Neural cell (in vitro differentiated cells): ENCODE results near the gene SNRPD3. TPM values are rescaled to one million over a fixed set of nuclear protein-coding genes. Genes with fewer than 3 reads are reported as not detected.

Experiments
- H2AFZ ChIP-seq: fragments of 200-600, 300-800 bp; sonication (generic), shearing (Covaris generic); 2 replicates; pipeline ENCODE4 v1.6.0; 2014; ENCODE audit warnings: low read depth, mild to moderate bottlenecking, antibody characterized with exemption, low read length, moderate library complexity
- H3F3A ChIP-seq: fragments of 200-600 bp; shearing (Covaris generic); 2 replicates; pipeline ENCODE4 v1.6.1; 2016; ENCODE audit warnings: mild to moderate bottlenecking, moderate library complexity, mixed read lengths, antibody characterized with exemption, low read length; ENCODE audit not compliant: insufficient read depth, poor library complexity, severe bottlenecking
- H3K27ac ChIP-seq: fragments of 200-600, 300-800 bp; sonication (generic), shearing (Covaris generic); 2 replicates; pipeline ENCODE4 v1.5.1; 2014; ENCODE audit warnings: mild to moderate bottlenecking, low read length, moderate library complexity
- H3K27me3 ChIP-seq: fragments of 300-800, 200-600 bp; sonication (generic), shearing (Covaris generic); 2 replicates; pipeline ENCODE4 v1.6.0; 2014; ENCODE audit warnings: mild to moderate bottlenecking, low read depth, low read length, moderate library complexity; ENCODE audit not compliant: insufficient read depth
- H3K36me3 ChIP-seq: fragments of 300-800, 200-600 bp; sonication (generic), shearing (Covaris generic); 2 replicates; pipeline ENCODE4 v1.5.1; 2014; ENCODE audit warnings: mild to moderate bottlenecking, antibody characterized with exemption, low read length, moderate library complexity; ENCODE audit not compliant: insufficient read depth
- H3K4me2 ChIP-seq: fragments of 300-800, 200-600 bp; sonication (generic), shearing (Covaris generic); 2 replicates; pipeline ENCODE4 v1.6.0; 2014; ENCODE audit warnings: mild to moderate bottlenecking, low read length
- H3K4me3 ChIP-seq: fragments of 300-800, 200-600 bp; sonication (generic), shearing (Covaris generic); 2 replicates; pipeline ENCODE4 v1.5.1; 2014; ENCODE audit warnings: mild to moderate bottlenecking, low read length, moderate library complexity
- H3K79me2 ChIP-seq: fragments of 200-600 bp; shearing (Covaris generic); replicated peaks from 2 replicates; pipeline ENCODE4 v1.6.0; 2014; ENCODE audit warnings: mild to moderate bottlenecking, low read length, moderate library complexity; ENCODE audit not compliant: insufficient read depth
- H3K9ac ChIP-seq: fragments of 300-800, 200-600 bp; sonication (generic), shearing (Covaris generic); 2 replicates; pipeline ENCODE4 v1.6.1; 2016; ENCODE audit warnings: mild to moderate bottlenecking, low read length, mixed read lengths
- H3K9me2 ChIP-seq: fragments of 200-600 bp; shearing (Covaris generic); 2 replicates; pipeline ENCODE4 v1.6.1; 2016; ENCODE audit warnings: mild to moderate bottlenecking, low read length, mixed read lengths; ENCODE audit not compliant: insufficient read depth
- H3K9me3 ChIP-seq: fragments of 200-600, 300-800 bp; sonication (generic), shearing (Covaris generic); 2 replicates; pipeline ENCODE4 v1.6.1; 2016; ENCODE audit warnings: mild to moderate bottlenecking, mixed run types, low read length, moderate library complexity, mixed read lengths
- H4K20me1 ChIP-seq: fragments of 200-600 bp; shearing (Covaris generic); 2 replicates; pipeline ENCODE4 v1.6.1; 2016; ENCODE audit warnings: mild to moderate bottlenecking, mixed run types; ENCODE audit not compliant: insufficient read depth
- EP300 ChIP-seq: fragments of 450-650 bp; conservative IDR thresholded peaks from 2 replicates; pipeline ENCODE4 v1.6.1; 2014; ENCODE audit warnings: antibody characterized with exemption, mild to moderate bottlenecking, moderate library complexity; ENCODE audit not compliant: poor library complexity, severe bottlenecking
- EZH2 ChIP-seq: fragments of 200-600, 300-800 bp; shearing (Covaris generic), sonication (generic); IDR thresholded peaks from 2 replicates; pipeline ENCODE4 v1.6.1; 2014; ENCODE audit warnings: antibody characterized with exemption, low read length, borderline replicate concordance, mild to moderate bottlenecking; ENCODE audit not compliant: insufficient read depth, poor library complexity, severe bottlenecking
- MXI1 ChIP-seq: fragments of 450-650 bp; conservative IDR thresholded peaks from 2 replicates; pipeline ENCODE4 v1.6.1; 2014; ENCODE audit warnings: antibody characterized with exemption, mild to moderate bottlenecking; ENCODE audit not compliant: poor library complexity, severe bottlenecking
- POLR2AphosphoS5 ChIP-seq: IDR thresholded peaks from 2 replicates; pipeline ENCODE4 v1.6.1; 2012
- RAD21 ChIP-seq: fragments of 450-650 bp; conservative IDR thresholded peaks from 2 replicates; pipeline ENCODE4 v1.6.1; 2014; ENCODE audit warnings: antibody characterized with exemption, mild to moderate bottlenecking, moderate library complexity
- SMC3 ChIP-seq: fragments of 450-650 bp; conservative IDR thresholded peaks from 2 replicates; pipeline ENCODE4 v1.6.1; 2014; ENCODE audit warnings: antibody characterized with exemption, mild to moderate bottlenecking, moderate library complexity; ENCODE audit not compliant: poor library complexity
- TAF1 ChIP-seq: IDR thresholded peaks from 2 replicates; pipeline ENCODE4 v1.6.1; 2012; ENCODE audit warnings: low read depth
- polyA plus RNA-seq: library from polyadenylated mRNA; depleted of rRNA; stranded (reverse); fragments of >200 nt; gene quantifications from 2 replicates; pipeline ENCODE4 v1.2.3, GENCODE V29; 2014
- TF ChIP-seq, protein P1 (sequence below): IDR thresholded peaks from 2 replicates; pipeline ENCODE4 v1.6.1; 2012; ENCODE audit warnings: borderline replicate concordance
- TF ChIP-seq, protein P2 (sequence below): fragments of 450-650 bp; IDR thresholded peaks from 2 replicates; pipeline ENCODE4 v1.5.1; 2014; ENCODE audit warnings: antibody characterized with exemption, mild to moderate bottlenecking, moderate library complexity; ENCODE audit not compliant: poor library complexity, severe bottlenecking

SNRPD3 gene
- polyA plus RNA-seq, 1 donor from 2014 or later: 195 TPM

DNA sequence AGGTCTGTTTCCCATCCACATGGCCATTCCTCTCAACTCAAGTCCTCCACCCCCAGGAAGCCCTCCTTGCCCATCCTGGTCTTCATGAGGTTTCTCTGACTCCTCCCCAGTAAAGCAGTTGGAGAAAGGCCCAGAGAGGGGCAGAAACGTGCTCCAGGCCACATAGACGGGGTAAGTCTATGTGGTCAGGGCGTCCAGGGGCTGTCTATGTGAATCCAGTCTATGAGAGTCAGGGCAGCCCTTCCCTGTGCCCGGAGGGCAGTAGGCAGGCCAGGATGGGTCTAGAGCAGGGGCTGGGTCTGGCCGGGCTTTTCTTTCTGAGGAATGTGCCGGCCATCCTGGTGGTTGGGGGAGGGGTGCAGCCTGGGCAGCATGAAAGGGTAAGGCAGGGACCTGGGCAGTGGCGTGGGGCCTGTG, 12.6 kb upstream of the SNRPD3 start:
- Histone ChIP-seq H3K36me3 (peaks cover 4% of the 10 kb centered on the region), H3K9ac (no peak overlapping the region)

DNA sequence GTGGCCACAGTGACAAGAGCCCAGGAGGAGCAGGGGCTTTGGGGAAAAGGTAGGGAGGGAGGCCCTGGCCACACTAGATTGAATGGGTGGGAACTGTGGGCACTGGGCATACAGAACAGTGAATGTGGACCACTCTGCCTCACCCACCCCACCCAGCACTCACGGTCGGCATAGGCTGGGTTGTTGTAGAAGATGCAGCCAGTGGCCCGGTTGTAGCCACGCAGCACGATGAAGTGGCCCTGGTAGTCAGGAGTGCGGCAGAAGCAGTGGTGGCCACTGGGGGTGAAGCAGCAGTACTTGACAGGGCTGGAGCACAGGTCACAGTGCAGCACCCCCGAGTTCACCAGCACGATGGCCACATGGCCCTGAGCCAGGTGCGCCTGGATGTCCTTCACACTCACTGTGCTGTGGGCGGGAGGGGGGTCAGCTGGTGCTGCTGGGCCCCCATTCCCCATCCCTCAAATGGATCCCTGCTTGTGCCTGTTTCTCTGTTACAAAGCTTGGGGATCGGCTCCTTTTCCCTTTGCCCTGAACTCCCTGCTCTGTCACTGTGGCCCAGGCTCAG, 12.0 kb upstream of the SNRPD3 start:
- H3F3A ChIP-seq: no peaks in the 10 kb centered on the region
- H3K36me3 ChIP-seq: peaks cover 4% of the 10 kb centered on the region
- no peaks in the 10 kb centered on the region for H3K9me2 ChIP-seq
- H3K4me3 ChIP-seq: no peak overlapping the region
- H3K4me2 ChIP-seq: no peak overlapping the region
- no peaks in the 10 kb centered on the region for H3K9me3 ChIP-seq
- no peaks in the 10 kb centered on the region for H4K20me1 ChIP-seq
- H3K9ac ChIP-seq: no peak overlapping the region
- H3K79me2 ChIP-seq: no peaks in the 10 kb centered on the region
- H3K27me3 ChIP-seq: no peaks in the 10 kb centered on the region
- H3K27ac ChIP-seq: no peak overlapping the region
- TF ChIP-seq, protein P1, sequence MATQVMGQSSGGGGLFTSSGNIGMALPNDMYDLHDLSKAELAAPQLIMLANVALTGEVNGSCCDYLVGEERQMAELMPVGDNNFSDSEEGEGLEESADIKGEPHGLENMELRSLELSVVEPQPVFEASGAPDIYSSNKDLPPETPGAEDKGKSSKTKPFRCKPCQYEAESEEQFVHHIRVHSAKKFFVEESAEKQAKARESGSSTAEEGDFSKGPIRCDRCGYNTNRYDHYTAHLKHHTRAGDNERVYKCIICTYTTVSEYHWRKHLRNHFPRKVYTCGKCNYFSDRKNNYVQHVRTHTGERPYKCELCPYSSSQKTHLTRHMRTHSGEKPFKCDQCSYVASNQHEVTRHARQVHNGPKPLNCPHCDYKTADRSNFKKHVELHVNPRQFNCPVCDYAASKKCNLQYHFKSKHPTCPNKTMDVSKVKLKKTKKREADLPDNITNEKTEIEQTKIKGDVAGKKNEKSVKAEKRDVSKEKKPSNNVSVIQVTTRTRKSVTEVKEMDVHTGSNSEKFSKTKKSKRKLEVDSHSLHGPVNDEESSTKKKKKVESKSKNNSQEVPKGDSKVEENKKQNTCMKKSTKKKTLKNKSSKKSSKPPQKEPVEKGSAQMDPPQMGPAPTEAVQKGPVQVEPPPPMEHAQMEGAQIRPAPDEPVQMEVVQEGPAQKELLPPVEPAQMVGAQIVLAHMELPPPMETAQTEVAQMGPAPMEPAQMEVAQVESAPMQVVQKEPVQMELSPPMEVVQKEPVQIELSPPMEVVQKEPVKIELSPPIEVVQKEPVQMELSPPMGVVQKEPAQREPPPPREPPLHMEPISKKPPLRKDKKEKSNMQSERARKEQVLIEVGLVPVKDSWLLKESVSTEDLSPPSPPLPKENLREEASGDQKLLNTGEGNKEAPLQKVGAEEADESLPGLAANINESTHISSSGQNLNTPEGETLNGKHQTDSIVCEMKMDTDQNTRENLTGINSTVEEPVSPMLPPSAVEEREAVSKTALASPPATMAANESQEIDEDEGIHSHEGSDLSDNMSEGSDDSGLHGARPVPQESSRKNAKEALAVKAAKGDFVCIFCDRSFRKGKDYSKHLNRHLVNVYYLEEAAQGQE: no peak
- no peak for TF ChIP-seq EP300
- no peak for TF ChIP-seq TAF1
- TF ChIP-seq, protein P2, sequence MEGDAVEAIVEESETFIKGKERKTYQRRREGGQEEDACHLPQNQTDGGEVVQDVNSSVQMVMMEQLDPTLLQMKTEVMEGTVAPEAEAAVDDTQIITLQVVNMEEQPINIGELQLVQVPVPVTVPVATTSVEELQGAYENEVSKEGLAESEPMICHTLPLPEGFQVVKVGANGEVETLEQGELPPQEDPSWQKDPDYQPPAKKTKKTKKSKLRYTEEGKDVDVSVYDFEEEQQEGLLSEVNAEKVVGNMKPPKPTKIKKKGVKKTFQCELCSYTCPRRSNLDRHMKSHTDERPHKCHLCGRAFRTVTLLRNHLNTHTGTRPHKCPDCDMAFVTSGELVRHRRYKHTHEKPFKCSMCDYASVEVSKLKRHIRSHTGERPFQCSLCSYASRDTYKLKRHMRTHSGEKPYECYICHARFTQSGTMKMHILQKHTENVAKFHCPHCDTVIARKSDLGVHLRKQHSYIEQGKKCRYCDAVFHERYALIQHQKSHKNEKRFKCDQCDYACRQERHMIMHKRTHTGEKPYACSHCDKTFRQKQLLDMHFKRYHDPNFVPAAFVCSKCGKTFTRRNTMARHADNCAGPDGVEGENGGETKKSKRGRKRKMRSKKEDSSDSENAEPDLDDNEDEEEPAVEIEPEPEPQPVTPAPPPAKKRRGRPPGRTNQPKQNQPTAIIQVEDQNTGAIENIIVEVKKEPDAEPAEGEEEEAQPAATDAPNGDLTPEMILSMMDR: no peak
- no peak for TF ChIP-seq RAD21
- TF ChIP-seq SMC3: no peak
- TF ChIP-seq MXI1: no peak
- no peak for TF ChIP-seq POLR2AphosphoS5
- no peak for TF ChIP-seq EZH2
- H2AFZ ChIP-seq: no peak overlapping the region

More for the DNA sequence above, 12.6 kb upstream of the SNRPD3 start:
- no peak overlapping the region for H3K4me3 ChIP-seq
- H3K79me2 ChIP-seq: no peaks in the 10 kb centered on the region
- H3F3A ChIP-seq: no peaks in the 10 kb centered on the region
- H3K4me2 ChIP-seq: no peak overlapping the region
- no peak for TF ChIP-seq RAD21
- no peak for TF ChIP-seq SMC3
- no peaks in the 10 kb centered on the region for H4K20me1 ChIP-seq
- no peaks in the 10 kb centered on the region for H3K27me3 ChIP-seq
- no peaks in the 10 kb centered on the region for H3K9me2 ChIP-seq
- no peak overlapping the region for H3K27ac ChIP-seq
- no peaks in the 10 kb centered on the region for H3K9me3 ChIP-seq
- no peak overlapping the region for H2AFZ ChIP-seq
